Measurements from ENCODE around the gene ZNF48.
"Not testable (repeated sequence)": the region's sequence is repeated elsewhere in the genome, so short reads cannot be mapped to it uniquely, and the experiment has no call there.

Gene ZNF48

DNA sequence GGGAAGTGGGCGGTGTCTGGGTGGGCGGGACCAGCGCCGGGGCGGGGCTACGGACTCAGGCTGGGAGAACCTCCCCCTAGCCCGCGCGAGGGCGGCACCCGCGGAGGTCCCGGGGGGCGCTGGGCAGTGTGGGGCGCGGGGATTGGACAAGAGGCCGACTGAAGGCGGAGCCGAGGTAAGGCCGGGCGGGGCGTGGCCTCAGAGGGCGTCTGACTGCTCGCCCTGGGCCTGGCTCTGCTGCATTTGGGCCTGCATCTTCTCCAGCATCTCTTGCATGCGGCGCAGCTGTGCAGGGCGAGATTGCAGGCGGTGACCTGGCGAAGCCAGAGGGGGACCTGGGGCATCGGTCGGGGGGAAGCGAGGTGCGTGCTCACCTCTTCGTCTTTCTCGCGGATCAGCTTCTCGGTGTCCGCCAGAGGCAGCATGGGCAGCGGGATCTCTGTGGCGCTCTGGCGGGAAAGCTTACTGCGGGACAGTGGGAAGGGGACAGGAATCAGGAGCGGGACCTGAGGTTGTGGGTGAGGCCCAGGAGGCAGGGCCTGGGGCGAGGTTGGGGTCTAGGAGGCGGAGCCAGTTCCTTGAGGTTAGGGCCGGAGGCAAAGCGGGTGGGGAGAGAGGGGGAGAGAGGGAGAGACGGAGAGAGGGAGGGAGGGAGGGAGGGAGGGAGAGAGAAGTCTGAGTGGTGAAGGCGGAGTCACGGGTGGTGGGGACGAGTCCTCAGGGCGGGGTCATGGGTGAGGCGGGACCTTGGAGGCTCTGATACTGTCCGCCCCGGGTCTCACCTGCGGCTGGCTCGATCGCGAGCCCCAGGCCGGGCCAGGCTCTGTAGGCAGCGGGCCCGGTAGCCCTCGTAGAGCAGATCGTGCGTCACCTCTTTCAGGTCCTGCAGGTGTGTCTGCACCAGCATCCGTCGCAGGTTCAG lies 16.7 kb upstream of the ZNF48 start:
- DNase-seq, result peak; percentile 98 to 100 (median 99)

DNA sequence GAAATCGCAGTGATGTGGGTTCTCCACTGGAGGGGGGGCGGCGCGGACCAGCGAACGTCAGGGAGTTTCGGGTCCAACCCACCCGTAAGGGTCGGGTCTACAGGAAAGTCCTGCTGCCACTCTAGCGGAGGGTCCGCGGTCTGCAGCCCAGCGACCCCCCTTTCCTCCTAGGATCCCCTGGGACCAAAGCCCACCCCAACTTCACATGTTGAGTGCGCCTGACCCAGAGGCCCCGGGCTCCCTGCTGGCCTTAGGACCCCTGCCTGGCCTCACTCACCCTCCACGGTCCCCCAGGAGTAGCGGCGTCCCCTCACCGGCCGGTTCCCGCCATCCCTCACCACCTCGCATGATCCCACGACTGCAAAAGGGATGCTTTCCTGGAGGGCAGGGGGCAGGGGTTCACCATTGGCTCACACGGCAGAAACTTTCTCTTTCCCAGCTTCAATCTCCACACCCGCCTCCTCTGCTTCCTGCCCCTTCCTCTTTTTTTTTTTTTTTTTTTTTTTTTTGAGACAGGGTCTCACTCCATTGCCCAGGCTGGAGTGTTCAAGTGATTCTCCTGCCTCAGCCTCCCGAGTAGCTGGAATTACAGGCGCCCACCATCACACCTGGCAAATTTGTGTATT lies 15.9 kb upstream of the ZNF48 start:
- no peak for DNase-seq

DNA sequence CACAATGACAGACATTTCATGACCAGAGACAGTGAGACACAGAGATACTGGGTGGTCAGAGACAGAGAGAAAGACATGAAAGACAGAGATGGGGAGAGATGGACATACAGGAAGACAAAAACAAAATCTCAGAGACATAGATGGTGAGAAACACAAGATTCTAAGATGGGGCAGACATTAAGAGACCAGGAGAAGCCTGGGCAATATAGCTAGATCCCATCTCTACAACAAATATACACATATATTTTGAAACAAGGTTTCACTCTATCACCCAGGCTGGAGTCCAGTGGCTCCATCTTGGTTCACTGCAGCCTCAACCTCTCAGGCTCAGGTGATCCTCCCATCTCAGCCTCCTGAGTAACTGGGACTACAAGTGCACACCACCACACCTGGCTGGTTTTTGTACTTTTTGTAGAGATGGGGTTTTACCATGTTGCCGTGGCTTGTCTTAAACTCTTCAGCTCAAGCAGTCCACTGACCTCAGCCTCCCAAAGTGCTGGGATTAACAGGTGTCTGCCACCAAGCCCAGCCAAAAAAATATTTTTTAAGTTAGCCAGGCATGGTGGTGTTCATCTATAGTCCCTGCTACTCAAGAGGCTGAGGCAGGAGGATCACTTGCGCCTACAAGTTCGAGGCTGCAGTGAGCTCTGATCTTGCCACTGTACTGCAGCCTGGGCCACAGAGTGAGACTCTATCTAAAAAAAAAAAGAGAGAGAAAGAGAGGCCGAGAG lies 15.0 kb upstream of the ZNF48 start:
- no peak for DNase-seq

DNA sequence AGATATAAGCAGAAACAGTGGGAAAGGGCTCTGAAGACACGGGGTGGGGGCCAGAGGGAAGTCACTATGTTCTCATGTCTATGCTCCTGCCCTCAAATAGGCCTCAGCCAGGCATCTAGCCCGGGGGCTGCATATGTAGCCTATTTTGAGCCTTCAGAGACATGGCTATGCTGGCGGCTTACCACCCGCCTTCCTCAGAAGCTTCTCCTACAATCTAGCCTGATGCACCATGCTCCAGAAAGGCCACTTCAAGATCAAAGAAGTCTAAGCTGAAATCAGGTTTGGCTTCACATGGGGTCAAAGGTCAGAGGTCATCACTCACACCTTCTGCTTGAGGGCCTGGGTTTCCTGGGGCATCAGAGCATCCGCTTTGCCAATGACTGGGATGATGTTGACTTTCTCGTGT lies 14.4 kb upstream of the ZNF48 start:
- DNase-seq, result no peak

DNA sequence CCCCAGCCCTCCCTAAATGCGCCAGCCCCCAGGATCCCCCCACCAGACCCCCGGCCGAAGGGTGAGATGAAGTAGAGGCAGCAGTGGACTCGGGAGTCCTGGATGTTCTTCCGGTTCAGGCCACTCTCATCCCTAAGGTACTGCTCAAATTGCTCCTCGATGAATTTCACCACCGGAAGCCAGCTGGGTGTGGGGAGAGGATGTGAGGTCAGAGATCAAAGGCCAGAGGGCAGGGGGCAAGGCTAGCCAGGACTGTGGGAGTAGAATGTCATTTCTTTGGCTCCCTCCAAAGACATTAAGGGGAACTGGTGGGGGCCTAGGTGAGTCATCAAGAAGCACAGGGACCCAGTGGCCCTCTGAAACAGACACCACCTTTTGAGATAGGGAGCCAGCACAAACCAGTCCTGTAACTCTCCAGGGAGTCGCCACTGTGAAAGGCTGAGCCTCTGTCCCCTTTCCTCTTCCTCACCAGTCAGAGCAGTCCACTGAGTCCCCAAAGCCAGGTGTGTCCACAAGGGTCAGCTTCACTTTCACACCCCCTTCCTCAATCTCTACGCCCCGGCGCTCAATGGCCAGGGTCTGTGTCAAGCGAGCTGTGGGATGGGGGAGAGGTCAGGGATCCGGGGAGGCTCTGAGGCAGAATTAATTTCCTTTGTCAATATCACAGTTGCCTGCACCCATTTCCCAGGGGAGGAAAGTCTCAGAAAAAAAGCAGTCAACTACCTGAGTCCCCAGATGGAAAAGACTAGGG lies 13.8 kb upstream of the ZNF48 start:
- DNase-seq, result no peak

DNA sequence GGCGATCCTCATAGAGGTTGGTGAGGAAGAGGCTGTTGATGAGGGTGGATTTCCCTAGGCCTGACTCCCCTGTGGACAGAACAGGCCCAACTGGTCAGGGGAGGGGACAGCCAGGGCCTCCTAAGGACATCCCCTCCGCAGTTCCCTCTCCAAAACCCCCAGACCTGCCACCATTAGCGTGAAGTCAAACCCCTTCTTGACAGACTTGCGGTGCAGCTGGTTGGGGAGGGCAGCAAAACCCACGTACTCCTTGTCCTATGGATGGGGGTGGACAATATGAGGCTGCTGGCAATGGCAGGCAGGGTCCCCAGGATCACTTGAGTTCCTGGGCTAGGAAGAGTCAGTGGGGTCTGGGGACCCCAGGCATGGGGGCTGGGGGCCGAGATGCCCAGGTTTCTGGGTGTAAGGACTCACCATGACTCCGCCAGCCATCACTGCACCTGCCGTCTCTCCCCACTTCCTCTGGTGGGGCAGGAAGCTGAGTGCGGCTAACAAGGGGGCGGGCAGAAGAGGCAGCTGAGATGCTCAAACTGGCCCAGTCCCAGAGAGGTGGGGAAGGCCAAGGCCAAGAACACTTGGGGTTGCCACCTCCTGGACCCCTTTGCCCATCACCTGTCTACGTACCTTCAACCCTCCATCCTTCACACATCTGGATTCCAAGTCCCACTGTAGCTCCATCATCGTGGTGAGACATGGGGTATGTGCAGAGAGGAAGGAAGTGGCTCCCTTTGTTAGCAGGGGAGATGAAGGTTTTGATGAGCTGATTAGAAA lies 12.9 kb upstream of the ZNF48 start, which contains the start of gene SEPTIN1:
TSS of gene SEPTIN1 (minus strand) at position 451 of the 771 bp plus-strand sequence. CDS start at position 432, 19 bp downstream.
- peak; percentile 34 to 68 (median 50) for DNase-seq

DNA sequence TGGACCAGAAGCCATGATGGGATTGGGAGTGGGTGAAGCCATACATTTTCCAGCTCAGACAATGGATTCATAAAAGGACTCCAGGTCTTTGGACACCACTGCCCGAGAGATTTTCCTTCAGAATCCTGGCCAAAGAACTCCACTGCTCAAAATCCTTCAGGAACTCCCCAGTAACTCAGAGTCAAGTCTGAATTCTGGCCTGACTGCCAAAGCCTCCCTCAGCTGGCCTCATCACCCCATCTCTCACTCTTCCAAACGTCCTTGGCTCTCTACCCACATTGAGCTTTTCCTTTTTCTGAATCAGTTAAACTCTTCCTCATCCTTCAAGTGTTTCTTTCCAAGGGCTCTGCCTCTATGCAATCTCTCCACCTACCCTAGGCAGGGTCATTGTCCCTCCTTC lies 11.7 kb upstream of the ZNF48 start:
- DNase-seq, result no peak

DNA sequence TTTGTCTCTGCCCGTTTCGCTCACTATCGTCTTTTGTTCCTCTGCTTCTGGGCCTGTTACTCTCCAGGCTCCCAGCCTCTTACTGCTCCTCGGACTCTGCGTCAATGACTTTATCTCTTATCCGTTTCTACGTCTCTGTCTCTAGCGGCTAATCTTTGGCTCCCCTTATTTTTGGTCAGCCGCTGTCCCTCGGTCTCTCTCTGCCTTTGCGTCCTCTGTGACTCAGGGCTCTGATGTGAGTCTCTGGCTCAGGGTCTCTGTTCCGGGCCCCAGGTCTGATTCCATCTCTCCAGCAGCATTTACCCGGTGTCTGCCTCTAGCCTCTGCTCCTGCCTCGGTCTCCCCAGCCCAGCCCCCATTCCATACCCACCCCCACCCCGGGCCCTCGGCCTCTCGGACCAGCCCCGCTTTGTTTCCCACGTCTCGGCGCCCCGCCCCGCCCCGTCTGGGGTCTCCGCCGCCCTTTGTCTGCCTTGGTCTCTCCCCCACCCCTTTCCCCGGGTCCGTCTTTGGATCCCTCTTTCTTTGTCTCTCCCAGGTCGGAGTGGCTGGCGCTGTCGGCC lies 547 bp upstream of the ZNF48 start:
- DNase-seq, result no peak

DNA sequence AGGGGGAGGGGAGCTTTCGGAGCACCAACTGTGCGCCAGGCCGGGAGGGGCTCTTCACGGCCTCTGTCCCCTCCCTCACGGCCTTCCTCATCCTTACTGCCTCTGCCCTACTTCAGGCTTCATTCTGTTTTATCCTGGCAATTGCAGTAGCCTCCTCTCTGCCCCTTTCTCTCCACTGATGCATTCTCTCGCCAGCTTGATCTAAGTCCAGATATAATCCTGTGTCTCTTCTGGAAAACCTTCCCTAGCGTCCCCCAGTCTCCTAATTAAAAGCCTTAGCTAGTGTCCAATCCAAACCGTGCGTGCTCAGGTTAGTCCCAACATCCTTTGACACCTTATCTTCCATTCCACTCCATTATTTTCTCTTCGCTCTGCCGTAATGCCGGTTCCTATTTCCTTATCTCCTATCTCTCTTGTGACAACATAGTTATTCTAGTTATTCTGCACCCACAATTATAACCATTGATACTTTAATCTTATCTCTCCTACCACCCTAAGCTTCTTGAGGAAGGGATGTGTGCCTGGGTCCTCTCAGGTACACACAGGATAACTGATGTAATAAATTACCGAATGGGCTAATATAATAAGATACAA lies 869 bp downstream of the ZNF48 start:
- no peak for DNase-seq

DNA sequence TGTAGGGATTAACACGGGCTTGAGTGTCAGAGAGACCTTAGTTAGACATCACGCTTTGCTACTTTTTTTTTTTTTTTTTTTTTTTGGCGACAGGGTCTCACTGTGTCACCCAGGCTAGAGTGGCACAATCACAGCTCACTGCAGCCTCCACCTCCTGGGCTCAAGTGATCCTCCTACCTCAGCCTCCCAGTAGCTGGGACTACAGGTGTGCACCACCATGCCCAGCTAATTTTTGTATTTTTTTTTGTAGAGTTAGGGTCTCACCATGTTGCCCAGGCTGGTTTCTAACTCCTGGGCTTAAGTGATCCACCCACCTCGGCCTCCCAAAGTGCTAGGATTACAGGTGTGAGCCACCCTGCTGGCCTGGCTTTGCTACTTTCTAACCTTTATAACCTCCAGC lies 1.4 kb downstream of the ZNF48 start:
- DNase-seq, result not testable (repeated sequence)

DNA sequence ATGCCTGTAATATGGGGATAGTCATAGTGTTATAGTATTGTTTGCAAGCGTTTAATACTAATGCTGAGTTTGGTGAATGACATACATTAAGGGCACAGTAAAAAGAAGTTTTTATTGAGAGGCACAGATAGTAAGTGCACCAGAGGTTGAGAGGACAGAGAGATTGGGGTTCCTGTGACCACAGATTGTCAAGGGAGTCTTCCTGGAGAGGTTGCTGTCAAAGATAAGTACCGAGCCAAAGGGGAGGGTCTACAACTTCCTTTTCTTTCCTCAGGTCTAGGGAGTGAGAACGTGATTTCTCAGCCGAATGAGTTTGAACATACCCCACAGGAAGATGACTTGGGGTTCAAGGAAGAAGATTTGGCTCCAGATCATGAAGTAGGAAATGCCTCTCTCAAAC lies 1.8 kb downstream of the ZNF48 start:
- DNase-seq, result no peak

DNA sequence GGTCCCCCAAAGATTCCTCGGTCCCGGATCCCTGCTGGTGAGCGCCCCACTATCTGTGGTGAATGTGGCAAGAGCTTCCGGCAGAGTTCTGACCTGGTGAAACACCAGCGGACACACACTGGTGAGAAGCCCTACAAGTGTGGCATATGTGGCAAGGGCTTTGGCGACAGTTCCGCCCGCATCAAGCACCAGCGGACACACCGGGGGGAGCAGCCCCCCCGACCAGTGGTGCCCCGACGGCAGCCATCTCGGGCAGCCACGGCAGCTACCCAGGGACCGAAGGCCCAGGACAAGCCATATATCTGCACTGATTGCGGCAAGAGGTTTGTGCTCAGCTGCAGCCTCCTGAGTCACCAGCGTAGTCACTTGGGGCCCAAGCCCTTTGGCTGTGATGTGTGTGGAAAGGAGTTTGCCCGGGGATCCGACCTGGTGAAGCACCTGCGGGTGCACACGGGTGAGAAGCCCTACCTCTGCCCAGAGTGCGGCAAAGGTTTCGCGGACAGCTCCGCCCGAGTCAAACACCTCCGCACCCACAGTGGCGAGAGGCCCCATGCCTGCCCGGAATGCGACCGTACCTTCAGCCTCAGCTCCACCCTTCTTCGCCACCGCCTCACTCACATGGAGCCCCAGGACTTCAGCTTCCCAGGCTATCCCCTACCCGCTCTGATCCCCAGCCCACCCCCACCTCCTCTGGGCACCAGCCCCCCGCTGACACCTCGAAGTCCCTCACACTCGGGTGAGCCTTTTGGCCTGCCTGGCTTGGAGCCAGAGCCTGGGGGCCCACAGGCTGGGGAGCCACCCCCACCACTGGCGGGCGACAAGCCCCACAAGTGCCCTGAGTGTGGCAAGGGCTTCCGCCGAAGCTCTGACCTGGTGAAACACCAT lies 2.8 kb downstream of the ZNF48 start:
- DNase-seq, result no peak

DNA sequence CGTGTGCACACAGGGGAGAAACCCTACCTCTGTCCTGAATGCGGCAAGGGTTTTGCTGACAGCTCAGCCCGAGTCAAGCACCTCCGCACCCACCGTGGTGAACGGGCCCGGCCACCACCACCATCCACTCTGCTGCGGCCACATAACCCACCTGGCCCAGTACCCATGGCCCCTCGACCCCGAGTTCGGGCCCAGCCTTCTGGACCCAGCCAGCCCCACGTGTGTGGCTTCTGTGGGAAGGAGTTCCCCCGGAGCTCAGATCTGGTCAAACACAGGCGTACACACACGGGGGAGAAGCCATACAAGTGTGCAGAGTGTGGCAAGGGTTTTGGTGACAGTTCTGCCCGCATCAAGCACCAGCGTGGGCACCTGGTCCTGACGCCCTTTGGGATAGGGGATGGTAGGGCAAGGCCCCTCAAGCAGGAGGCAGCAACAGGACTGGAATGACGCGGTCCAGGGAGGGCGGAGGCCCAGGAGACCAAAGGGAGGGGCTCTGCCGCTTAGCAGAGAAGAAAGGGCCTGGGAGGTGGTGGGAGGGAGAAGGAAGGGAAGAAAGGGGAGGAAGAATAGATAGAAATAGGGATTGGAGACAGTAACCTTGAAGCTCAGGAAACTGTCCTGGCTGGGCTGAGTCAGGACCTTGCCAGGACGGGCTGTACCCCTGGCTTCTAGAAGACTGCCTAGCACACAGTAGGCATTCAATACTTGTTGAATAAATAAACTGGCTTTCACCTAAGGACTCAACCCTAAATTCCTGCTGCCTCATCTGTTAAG lies 3.6 kb downstream of the ZNF48 start:
- DNase-seq, result no peak

DNA sequence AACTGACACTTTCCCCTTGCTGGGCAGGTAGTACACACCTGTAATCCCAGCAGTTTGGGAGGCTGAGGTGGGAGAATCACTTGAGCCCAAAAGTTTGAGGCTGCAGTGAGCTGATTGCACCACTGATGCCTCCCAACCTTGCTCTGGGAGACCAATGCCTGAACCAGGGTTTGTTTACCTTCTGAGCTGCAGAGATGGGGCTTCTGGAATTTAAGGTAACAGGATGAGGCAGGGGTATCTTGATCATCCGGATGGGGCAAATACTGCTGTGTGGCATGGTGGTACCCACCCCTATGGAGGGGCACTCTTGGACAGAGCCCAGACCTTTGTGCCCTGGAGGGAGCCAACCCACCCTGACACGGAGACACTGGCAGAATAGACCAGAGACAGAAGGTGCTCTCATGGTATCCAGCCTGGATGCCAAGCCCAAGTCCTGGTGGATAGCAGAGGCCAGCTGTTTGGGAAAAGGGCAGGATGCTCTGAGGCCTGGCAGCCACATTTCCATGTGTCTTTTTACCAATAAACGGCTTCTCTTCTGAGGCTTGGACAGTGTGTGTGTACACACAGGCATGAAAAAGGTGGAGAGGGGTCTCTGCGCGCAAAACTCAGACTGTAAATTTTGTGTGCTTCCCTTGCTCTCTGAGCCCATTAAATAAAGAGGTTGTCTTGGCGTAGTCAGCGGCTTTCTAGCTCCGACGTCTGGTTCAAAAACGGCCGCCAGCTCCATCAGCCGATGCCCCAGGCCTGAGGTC lies 4.4 kb downstream of the ZNF48 start:
- DNase-seq, result no peak

DNA sequence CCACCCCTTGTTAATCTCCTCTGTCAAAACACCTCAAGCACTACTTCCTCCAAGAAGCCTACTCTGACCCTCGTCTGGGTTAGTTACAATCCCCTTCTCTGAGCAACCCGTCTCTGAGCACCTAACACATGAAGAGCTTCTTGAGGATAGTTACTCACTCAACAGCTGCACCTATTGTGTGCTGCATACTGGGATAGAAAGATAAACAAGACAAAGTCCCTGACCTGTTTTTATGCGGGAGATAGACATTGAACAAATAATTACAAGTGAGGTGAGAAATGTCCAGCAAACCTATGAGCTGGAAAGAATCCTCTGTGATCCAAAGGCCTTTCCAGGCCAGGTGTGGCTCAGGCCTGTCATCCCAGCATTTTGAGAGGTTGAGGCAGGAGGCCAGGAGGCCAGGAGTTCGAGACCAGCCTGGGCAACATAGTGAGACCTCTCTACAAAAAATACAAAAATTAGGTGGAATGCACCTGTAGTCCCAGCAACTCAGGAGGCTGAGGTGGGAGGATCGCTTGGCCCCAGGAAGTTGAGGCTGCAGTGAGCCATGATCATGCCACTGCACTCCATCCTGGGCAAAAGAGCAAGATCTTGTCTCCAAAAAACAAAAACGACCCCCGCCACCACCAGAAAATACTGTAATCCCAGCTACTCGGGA lies 6.7 kb downstream of the ZNF48 start:
- DNase-seq, result no peak

DNA sequence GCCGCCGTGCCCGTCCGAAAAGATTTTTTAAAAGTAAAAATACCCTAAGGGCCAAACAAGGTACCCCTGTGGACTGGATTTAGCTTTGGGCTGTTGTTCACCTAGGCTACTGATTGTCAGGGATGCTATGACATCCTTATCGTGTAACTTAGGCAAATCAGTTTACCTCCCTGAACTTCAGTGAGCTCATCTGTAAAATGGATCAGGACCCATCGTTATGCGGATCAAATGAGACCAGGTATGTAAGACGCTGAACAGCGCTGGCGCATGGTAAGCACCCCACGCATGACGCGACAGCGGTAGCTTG lies 11.5 kb downstream of the ZNF48 start:
- no peak for DNase-seq

DNA sequence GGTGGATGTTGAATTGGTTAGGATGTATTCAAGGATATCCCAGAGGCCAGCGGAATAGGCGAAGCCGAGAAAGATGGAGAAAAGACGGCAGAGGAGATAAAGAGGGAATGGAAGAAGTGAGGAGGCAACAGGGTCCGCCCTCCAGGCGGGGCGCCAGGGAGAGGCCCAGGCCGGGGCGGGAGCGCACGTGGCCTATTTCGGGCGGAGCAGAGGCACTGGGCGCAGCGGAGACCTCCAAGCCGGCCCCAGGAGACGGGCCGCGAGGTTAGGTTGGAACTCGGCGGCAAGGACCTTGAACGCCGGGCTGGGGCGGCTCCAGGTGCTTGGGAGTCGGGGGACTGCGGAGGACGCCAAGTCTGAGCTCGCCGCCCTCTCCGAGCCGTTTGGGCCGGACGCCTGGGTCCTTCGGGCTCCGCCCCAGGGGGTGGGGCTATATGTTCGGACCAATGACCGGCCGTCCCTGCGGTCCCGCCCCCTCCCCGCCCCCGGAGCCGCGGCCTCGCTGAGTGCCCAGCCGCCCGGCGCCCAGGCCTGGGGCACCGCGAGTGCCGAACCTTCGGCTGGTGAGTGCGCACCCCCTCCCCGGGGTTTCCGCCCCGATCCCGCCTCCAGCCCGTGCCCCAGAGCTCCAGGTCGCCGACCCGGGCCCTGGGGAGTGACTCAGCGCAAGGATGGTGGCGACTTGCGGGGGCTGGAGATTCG lies 12.0 kb downstream of the ZNF48 start, which contains the start of gene ZNF771:
TSS of gene ZNF771 (plus strand) at position 505 of the 702 bp plus-strand sequence. CDS start 448 bp downstream, outside the sequence.
- DNase-seq, result peak; percentile 72 to 85 (median 74)

Measured in activated naive CD4-positive, alpha-beta T cell (primary cell).